NCI-H146 treated with DMSO at 0.1 percent for 48 hours (cell line): Measurements from ENCODE around the gene ABHD17B.

Source experiments
- DNase-seq: peaks from one replicate; lab custom pipeline; 2025; ENCODE audit not compliant: unreplicated experiment; lab: John Stamatoyannopoulos, UW

The ABHD17B gene

DNA sequence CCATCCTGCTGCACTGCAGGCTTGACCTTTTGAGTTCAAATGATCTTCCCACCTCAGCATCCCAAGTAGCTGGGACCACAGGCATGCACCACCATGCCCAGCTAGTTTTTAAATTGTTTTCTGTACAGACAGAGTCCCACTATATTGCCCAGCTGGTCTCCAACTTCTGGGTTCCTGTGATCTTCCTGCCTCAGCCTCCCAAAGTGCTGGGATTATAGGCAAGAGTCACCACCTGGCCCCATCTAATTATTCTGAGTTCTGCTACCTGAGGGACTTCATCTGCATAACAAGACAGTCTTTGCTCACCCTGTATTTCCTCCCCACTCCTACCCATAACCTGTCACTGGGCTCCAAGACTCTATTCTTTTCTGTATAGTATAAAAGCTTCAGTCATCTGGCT, 88.1 kb downstream of the ABHD17B start:
- no peak for DNase-seq

DNA sequence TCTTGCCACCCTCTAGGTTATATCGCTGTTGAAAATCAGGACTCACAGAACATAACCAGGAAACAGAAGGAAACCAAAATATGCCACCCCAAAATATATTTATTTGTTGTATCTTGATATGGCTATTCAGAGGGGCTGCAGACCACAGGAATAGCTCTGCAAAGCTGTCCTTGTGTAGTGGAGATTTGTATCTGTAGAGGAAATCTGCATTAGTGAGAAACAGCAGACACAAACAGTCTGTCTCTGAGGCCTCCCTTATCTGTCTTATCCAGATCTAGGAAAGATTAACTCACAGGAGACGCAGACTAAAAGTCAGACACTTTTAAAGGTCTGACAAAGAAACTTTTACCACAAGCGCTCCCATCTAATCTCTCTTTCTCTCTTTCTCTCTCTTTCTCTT, 88.5 kb downstream of the ABHD17B start:
- no peak for DNase-seq

DNA sequence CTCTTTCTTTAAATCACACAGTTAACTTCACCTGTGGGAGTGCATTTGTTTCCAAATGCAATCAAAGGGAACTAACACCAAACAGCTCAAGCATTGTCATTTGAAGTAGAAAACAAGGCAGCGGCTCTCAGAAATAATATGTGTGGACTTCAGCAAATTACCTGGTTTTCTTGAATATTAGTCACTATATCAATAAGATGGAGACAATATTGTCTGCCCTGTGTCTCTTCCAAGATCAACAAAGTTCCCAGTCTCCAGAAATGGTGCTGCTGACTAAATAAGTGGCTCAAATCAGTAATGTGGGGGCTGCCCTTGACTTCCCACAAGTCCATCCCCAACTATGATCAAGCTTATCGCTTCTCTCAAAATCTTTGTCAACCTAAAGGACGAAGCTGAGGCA, 89.6 kb downstream of the ABHD17B start:
- DNase-seq, result no peak

DNA sequence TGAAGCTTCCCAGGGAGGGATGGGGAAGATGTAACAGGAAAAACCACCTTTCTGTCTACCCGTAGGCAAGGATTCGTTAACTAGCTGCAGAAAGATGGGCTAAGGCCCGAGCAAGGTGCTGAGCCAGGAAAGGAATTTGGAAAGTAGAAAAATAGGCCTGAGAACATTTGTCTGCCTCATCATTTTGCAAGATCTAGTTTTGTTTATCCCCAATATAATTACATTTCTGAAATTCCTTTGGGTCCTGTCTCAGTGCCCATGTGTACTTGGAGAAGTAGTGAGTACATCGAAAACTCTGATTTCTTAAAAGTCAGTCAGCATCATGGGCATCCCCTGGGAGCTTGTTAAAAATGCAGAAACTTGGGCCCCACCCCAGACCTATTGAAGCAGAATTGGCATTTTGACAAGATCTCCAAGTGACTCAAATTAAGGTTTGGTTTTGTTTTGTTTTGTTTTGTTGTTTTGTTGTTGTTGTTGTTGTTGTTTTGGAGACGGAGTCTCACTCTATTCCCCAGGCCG, 90.5 kb downstream of the ABHD17B start:
- DNase-seq, result no peak

DNA sequence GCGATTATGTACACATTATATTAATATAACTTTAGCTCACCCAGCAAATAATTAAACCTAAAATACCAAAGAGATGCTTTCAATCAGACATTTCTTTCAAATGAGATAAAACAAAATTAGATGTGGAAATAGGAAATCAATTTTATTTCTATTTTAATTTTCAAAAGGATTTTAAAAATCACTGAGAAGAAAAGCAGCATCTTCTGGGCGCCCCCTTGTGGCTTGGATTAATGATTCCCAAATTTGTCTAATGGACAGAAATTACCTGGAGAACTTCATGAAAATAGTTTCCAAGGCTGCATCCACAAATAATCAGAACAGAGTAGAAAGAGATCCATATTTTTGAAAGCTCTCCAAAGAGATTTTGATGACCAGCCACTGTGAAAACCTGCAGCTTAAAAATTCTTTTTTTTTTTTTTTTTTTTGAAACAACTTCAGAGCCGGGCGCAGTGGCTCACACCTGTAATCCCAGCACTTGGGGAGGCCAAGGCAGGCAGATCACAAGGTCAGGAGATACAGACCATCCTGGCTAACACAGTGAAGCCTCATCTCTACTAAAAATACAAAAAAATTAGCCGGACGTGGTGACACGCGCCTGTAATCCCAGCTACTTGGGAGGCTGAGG, 91.8 kb downstream of the ABHD17B start:
- DNase-seq, result no peak

DNA sequence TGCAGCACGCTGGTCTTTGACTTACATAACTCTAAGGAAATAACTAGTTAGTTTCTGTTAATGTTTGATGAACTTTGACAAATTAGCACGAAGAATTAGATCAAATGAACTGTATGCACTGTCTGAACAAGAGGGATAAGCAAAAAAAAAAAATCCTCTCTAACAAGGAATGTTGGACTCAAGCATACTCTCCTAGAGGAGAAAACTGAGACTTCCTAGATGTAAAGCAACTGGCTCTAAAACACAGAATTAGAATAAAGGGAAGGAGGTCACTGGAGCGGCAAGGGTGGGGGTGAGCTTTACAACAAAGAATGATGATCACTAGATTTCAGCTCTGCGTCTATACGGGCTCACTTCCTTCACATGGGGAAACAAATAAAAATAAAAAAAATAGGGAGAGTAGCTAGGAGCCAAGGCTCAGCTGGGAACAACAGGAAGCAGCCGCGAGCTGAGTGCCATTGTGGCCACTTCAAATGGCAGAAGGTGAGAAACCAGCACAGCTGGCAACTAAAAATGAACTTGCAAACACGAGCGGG, 94.0 kb downstream of the ABHD17B start:
- DNase-seq, result no peak
